Urinary bladder (tissue), 4 donors: Measurements from ENCODE around the gene PARD3. TPM values are rescaled to one million over a fixed set of nuclear protein-coding genes. Genes with fewer than 3 reads are reported as not detected.

ENCODE experiments used
- DNase-seq: peaks from one replicate; pipeline ENCODE4 v3.0.0-alpha.2; 2015; ENCODE audit errors: extremely low spot score
- H3K27ac ChIP-seq: one replicate; pipeline ENCODE4 v1.5.1; 2013; ENCODE audit warnings: low read depth, mild to moderate bottlenecking, moderate library complexity
- H3K36me3 ChIP-seq: one replicate; pipeline ENCODE4 v1.6.1; 2013; ENCODE audit warnings: mild to moderate bottlenecking, moderate library complexity; ENCODE audit not compliant: insufficient read depth
- H3K4me1 ChIP-seq: one replicate; pipeline ENCODE4 v1.6.1; 2013; ENCODE audit warnings: mild to moderate bottlenecking, moderate library complexity; ENCODE audit not compliant: insufficient read depth
- H3K4me3 ChIP-seq: one replicate; pipeline ENCODE4 v1.5.1; 2013; ENCODE audit warnings: low read depth, low read length
- WGBS: extraction: QIAGEN DNeasy Blood & Tissue Kit; methylation state at CpG from one replicate; pipeline ENCODE4 v1.1.7; 2013; 5-methylcytosine and 5-hydroxymethylcytosine counted together
- polyA plus RNA-seq: library from polyadenylated mRNA; stranded (reverse); fragments of 200-250 nt; gene quantifications from one replicate; pipeline ENCODE4 v1.2.3, GENCODE V29; 2013
- total RNA-seq: library from RNA; depleted of rRNA; stranded (reverse); fragments of >200 nt; gene quantifications from one replicate; pipeline ENCODE4 v1.2.3, GENCODE V29; 2014
- donor health status: healthy with polysubstance abuse.
- donor health status: healthy.

Gene PARD3
- total and polyA plus RNA-seq, 2 donors, result 27.5 to 89.1 TPM

DNA sequence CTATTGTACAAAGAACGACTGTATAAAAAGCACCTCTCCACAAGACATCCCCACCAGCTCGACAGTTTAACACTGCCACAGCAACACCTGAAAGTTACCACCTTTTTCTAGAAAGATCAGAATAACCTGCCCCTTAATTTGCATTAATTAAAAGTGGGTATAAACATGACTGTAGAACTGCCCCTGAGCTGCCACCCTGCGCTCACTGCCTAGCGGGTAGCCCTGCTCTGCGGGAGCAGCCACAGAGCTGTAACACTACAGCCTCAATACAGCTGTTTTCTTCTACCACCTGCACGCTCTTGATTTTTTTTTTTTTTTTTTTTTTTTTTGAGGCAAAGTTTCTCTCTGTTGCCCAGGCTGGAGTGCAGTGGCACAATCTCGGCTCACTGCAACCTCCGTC, 140.9 kb downstream of the PARD3 start:
- no peak for DNase-seq
- H3K4me3 ChIP-seq, result no peak overlapping the region
- H3K4me1 ChIP-seq, result no peaks in the 10 kb centered on the region
- WGBS, result 94% methylated on average over 8 of the region's 8 CpGs
- no peaks in the 10 kb centered on the region for H3K36me3 ChIP-seq
- H3K27ac ChIP-seq, result no peak overlapping the region

DNA sequence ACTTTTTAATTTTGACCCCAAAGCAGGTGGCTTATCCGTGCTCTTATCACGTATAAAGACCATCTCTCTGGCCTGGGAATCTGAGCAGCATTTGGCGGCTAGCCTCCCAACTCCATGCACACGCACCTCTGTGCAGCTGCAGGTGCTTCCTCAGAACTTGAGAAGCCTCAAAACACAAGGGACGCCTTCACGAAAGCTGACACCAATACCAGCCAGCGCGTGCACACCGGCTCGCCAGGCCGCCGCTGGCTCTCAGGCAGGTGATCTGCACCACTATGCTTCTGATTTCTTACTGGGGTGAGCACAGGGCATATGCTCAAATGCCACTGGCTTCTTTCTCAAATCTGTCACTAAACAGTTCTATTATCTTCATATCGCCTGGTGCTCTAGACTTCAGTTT, 145.0 kb downstream of the PARD3 start:
- no peak overlapping the region for H3K4me3 ChIP-seq
- no peak overlapping the region for H3K27ac ChIP-seq
- WGBS, result 85% methylated on average over 13 of the region's 13 CpGs
- H3K4me1 ChIP-seq, result no peaks in the 10 kb centered on the region
- DNase-seq, result no peak
- H3K36me3 ChIP-seq, result no peaks in the 10 kb centered on the region

GRCh38 chr10:34669079-34669478, 146.0 kb downstream of the PARD3 start:
- 97% methylated on average over 3 of the region's 3 CpGs for WGBS
- DNase-seq, result no peak
- Histone ChIP-seq H3K36me3 (no peaks in the 10 kb centered on the region), H3K27ac (no peak overlapping the region), H3K4me1 (no peaks in the 10 kb centered on the region), H3K4me3 (no peak overlapping the region)

- 59% methylated on average over 1 of the region's 1 CpG for WGBS
- no peaks in the 10 kb centered on the region for H3K36me3 ChIP-seq
- no peak overlapping the region for H3K27ac ChIP-seq
- no peak overlapping the region for H3K4me3 ChIP-seq
- no peaks in the 10 kb centered on the region for H3K4me1 ChIP-seq
- DNase-seq, result no peak
Observed at GRCh38 chr10:34667177-34667576, 147.9 kb downstream of the PARD3 start.

GRCh38 chr10:34666008-34666704, 148.9 kb downstream of the PARD3 start:
- Histone ChIP-seq H3K36me3 (no peaks in the 10 kb centered on the region), H3K4me1 (no peaks in the 10 kb centered on the region), H3K27ac (no peak overlapping the region), H3K4me3 (no peak overlapping the region)
- peak; percentile 80 for DNase-seq
- WGBS, result 16% methylated on average over 6 of the region's 6 CpGs

GRCh38 chr10:34664706-34665105, 150.4 kb downstream of the PARD3 start:
- no peak overlapping the region for H3K4me3 ChIP-seq
- DNase-seq, result peak; percentile 23
- WGBS, result 93% methylated on average over 1 of the region's 1 CpG
- no peaks in the 10 kb centered on the region for H3K4me1 ChIP-seq
- H3K27ac ChIP-seq, result no peak overlapping the region
- no peaks in the 10 kb centered on the region for H3K36me3 ChIP-seq

DNA sequence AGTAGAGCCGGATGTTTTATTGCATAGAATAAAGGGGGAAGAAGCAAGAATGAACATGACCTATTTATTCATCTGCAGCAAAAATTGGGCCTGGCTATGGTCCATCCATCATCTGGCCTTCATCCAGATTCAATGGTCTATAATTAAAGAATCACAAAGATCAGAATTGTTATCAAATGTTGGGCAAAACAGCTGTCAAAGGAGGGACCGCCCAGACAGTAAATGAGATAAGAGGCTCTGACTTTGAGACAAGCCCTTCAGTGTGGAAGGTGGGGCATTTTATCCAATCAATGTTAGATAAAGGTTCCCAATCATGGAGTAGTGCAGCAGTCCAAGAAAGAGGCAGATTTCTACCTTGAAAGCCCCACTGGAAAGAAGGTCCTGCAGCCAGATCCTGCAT, 153.5 kb downstream of the PARD3 start:
- H3K36me3 ChIP-seq, result no peaks in the 10 kb centered on the region
- no peak for DNase-seq
- H3K27ac ChIP-seq, result no peak overlapping the region
- H3K4me3 ChIP-seq, result no peak overlapping the region
- no peaks in the 10 kb centered on the region for H3K4me1 ChIP-seq
- WGBS, result 73% methylated on average over 2 of the region's 2 CpGs

GRCh38 chr10:34658934-34659333, 156.2 kb downstream of the PARD3 start:
- no peaks in the 10 kb centered on the region for H3K36me3 ChIP-seq
- WGBS, result 87% methylated on average over 1 of the region's 1 CpG
- no peak overlapping the region for H3K4me3 ChIP-seq
- no peak for DNase-seq
- H3K27ac ChIP-seq, result no peak overlapping the region
- H3K4me1 ChIP-seq, result no peaks in the 10 kb centered on the region

DNA sequence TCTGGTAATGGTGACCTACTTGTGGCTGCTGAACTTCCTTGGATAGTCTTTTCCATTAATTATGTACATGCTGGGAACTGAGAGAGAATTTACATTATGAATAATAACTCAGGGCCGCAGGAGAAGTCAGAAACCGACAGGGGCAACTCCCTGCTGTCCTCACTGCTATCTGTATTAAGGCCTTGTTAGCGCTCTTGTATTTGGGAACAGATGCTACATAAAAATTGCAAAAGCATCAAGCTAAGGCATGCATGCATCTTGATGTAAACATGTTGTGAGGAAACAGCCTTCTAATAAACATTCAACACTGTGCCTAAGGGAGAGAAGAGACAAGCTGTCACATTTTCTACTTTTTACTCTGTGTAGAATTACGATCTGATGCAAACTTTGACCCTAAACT, 158.4 kb downstream of the PARD3 start:
- DNase-seq, result no peak

DNA sequence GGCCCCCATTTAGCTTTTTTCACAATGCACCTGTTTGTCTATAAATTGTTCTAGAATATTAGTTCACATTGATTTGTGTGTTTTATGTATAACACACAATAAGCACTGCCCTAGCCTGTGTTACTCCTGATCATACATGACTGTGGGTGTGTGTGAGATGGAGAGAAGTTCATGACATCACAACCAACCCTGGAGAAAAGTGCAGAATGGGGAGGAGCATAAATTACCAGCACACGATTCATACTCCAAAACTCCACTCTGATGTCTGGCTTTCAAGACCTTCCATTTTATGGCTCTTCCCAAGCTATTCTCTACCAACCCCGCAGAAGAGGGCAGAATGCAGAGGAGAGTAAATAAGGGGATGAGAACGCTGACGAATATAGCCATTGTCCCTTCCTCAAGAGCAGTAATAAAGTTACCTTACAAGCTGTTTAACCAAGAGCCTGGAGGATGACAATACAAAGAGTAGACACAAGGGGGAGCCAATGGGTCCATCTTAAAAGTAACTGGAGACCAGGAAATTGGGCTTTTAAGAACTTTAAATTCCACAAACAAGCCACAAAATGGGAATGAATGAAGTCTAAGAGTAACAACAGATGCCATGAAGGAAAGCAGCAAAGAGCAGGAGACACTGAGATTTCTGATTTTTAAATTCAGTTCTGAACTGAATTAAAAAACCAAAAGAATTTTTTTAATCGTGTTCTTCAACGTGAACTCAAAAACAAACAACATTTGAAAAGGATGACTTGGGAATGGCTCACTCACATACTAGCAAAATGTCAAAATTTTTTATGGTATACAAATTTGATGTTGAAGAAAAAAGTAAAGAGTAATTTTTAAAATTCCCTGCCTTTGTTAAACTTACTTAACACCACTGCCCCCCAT, 159.6 kb downstream of the PARD3 start:
- Histone ChIP-seq H3K4me3 (no peak overlapping the region), H3K36me3 (no peaks in the 10 kb centered on the region), H3K27ac (no peak overlapping the region), H3K4me1 (no peaks in the 10 kb centered on the region)
- DNase-seq, result peak; percentile 47
- 55% methylated on average over 6 of the region's 6 CpGs for WGBS

More for the DNA sequence above, 158.4 kb downstream of the PARD3 start:
- Histone ChIP-seq H3K4me1 (no peaks in the 10 kb centered on the region), H3K4me3 (no peak overlapping the region), H3K36me3 (no peaks in the 10 kb centered on the region), H3K27ac (no peak overlapping the region)
- 69% methylated on average over 4 of the region's 4 CpGs for WGBS

GRCh38 chr10:34654211-34654610, 160.9 kb downstream of the PARD3 start:
- H3K4me3 ChIP-seq, result no peak overlapping the region
- H3K36me3 ChIP-seq, result no peaks in the 10 kb centered on the region
- no peaks in the 10 kb centered on the region for H3K4me1 ChIP-seq
- 86% methylated on average over 3 of the region's 3 CpGs for WGBS
- no peak for DNase-seq
- H3K27ac ChIP-seq, result no peak overlapping the region

DNA sequence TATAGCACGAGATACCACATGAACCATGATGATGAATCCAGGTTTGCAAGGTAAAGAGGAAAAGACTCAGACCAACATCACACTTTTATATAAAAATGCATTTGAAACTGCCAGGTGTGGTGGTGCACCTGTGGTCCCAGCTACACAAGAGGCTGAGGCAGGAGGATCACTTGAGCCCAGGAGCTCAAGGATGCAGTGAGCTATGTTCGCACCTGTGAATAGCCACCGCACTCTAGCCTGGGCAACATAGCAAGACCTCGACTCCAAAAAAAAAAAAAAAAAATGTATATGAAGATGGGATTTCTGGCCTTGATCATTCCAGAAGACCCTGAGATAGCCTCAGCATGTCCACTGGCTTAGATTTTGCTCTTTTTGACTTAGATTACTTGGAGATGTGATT, 161.6 kb downstream of the PARD3 start:
- 94% methylated on average over 4 of the region's 4 CpGs for WGBS
- DNase-seq, result no peak
- H3K4me1 ChIP-seq, result no peaks in the 10 kb centered on the region
- H3K27ac ChIP-seq, result no peak overlapping the region
- no peaks in the 10 kb centered on the region for H3K36me3 ChIP-seq
- H3K4me3 ChIP-seq, result no peak overlapping the region

- H3K4me1 ChIP-seq, result no peaks in the 10 kb centered on the region
- no peak for DNase-seq
- H3K36me3 ChIP-seq, result no peaks in the 10 kb centered on the region
- H3K27ac ChIP-seq, result no peak overlapping the region
- 51% methylated on average over 12 of the region's 12 CpGs for WGBS
- H3K4me3 ChIP-seq, result no peak overlapping the region
Observed at GRCh38 chr10:34651416-34652195, 163.5 kb downstream of the PARD3 start.
